CMK (cell line): ENCODE data around the gene ALS2.
"Not testable (repeated sequence)": the region's sequence is repeated elsewhere in the genome, so short reads cannot be mapped to it uniquely, and the experiment has no call there.

Experiments used
- DNase-seq: peaks from one replicate; pipeline ENCODE4 v3.0.0-alpha.2; 2010; ENCODE audit warnings: low read depth

ALS2 gene

GRCh38 chr2:201793631-201794030 is 12.9 kb upstream of the ALS2 start:
- no peak for DNase-seq

GRCh38 chr2:201790989-201791388 is 10.3 kb upstream of the ALS2 start:
- no peak for DNase-seq

- no peak for DNase-seq
Observed at GRCh38 chr2:201790291-201790690, 9.6 kb upstream of the ALS2 start.

- DNase-seq = no peak
Observed at GRCh38 chr2:201789395-201789794, 8.7 kb upstream of the ALS2 start.

GRCh38 chr2:201788371-201788770 is 7.6 kb upstream of the ALS2 start:
- DNase-seq = no peak

- no peak for DNase-seq
Observed at GRCh38 chr2:201786471-201786870, 5.7 kb upstream of the ALS2 start.

- DNase-seq = peak; percentile 29
Observed at GRCh38 chr2:201785135-201785534, 4.4 kb upstream of the ALS2 start.

- peak; percentile 27 for DNase-seq
Observed at GRCh38 chr2:201784563-201784962, 3.8 kb upstream of the ALS2 start.

- DNase-seq = no peak
Observed at GRCh38 chr2:201781557-201782051, 871 bp upstream of the ALS2 start.

- no peak for DNase-seq
Observed at GRCh38 chr2:201779901-201780673, 646 bp downstream of the ALS2 start.

GRCh38 chr2:201777869-201778268 is 2.9 kb downstream of the ALS2 start:
- DNase-seq = no peak

- no peak for DNase-seq
Observed at GRCh38 chr2:201777043-201777442, 3.7 kb downstream of the ALS2 start.

- no peak for DNase-seq
Observed at GRCh38 chr2:201775326-201775725, 5.4 kb downstream of the ALS2 start.

- DNase-seq = no peak
Observed at GRCh38 chr2:201774546-201774945, 6.2 kb downstream of the ALS2 start.

- no peak for DNase-seq
Observed at GRCh38 chr2:201773990-201774389, 6.7 kb downstream of the ALS2 start.

GRCh38 chr2:201769666-201770373 is 10.9 kb downstream of the ALS2 start:
- no peak for DNase-seq

GRCh38 chr2:201768918-201769317 is 11.8 kb downstream of the ALS2 start:
- no peak for DNase-seq

- no peak for DNase-seq
Observed at GRCh38 chr2:201765799-201766198, 14.9 kb downstream of the ALS2 start.

- DNase-seq = not testable (repeated sequence)
Observed at GRCh38 chr2:201764469-201764868, 16.3 kb downstream of the ALS2 start.

- DNase-seq = no peak
Observed at GRCh38 chr2:201761101-201761500, 19.6 kb downstream of the ALS2 start.

- DNase-seq = no peak
Observed at GRCh38 chr2:201759567-201759966, 21.2 kb downstream of the ALS2 start.

- no peak for DNase-seq
Observed at GRCh38 chr2:201758873-201759272, 21.9 kb downstream of the ALS2 start.

GRCh38 chr2:201758234-201758633 is 22.5 kb downstream of the ALS2 start:
- no peak for DNase-seq
